ENCODE data around the gene MLPH. TPM values are rescaled to one million over a fixed set of nuclear protein-coding genes. Genes with fewer than 3 reads are reported as not detected.
A peak's percentile ranks its signal among the peaks of the same experiment; 100 is the strongest.

The MLPH gene
- total and polyA plus RNA-seq, 9 of the 15 experiments (the other 6 are each of a cell fraction or from before 2014, with no cell fraction given): 0.22 TPM; not detected in 8

DNA sequence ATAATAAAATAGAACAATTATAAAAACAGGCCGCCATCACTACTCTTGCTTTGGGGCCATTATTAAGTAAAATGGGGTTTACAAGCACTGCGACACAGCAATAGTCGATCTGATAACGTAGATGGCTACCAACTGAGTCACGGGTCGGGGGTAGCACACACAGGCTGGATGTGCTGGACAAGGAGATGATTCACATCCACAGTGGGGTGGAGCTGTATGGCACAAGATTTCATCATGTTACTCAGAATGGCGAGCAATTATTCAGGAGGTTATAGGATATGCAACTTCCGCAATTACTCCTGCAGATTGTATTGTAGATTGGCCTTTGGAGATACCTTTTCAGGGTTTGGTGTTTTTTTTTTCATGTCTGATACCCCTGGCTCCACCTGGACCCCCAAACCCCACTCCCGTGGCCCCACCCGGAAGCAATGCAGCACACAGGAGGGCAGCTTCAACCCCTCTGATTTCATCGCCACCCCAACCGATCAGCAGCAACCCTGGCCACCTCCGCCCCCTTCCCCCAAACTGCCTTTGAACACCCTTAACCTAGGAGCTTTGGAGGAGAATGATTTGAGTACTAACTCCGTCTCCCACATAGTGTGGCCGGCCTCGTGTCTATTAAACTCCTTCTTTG is 21.4 kb upstream of the MLPH start (continued):
- TF ChIP-seq ZNF75A (CRISPR knock-in tag; IDR thresholded peaks at IDR 0.05) (no peak), CC2D1A (IDR thresholded peaks at IDR 0.05) (no peak), RCOR1 (IDR thresholded peaks at IDR 0.05; ENCODE audit: borderline replicate concordance in 1 of 2, low read depth in 2 of 2, low read length in 2 of 2) (peak in 1 of 2 experiments; percentile 70; a peak in 1 of 4 replicates), SMARCC2 (IDR thresholded peaks at IDR 0.05; ENCODE audit: low read depth) (no peak), ZNF217 (CRISPR knock-in tag; IDR thresholded peaks at IDR 0.05) (no peak), FOSL1 (tag; conservative IDR thresholded peaks at IDR 0.05) (peak; percentile 96), ZNF224 (CRISPR knock-in tag; IDR thresholded peaks at IDR 0.05) (no peak), GATA2 (CRISPR knock-in tag; IDR thresholded peaks at IDR 0.05) (no peak), NFRKB (IDR thresholded peaks at IDR 0.05; ENCODE audit: low read depth) (peak; percentile 78; the same call in 1 of the 2 replicates), NRF1 (conservative IDR thresholded peaks at IDR 0.05 in 1 of 2, IDR thresholded peaks at IDR 0.05 in 1 of 2) (no peak)
- TF ChIP-seq, protein P1, sequence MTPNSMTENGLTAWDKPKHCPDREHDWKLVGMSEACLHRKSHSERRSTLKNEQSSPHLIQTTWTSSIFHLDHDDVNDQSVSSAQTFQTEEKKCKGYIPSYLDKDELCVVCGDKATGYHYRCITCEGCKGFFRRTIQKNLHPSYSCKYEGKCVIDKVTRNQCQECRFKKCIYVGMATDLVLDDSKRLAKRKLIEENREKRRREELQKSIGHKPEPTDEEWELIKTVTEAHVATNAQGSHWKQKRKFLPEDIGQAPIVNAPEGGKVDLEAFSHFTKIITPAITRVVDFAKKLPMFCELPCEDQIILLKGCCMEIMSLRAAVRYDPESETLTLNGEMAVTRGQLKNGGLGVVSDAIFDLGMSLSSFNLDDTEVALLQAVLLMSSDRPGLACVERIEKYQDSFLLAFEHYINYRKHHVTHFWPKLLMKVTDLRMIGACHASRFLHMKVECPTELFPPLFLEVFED (CRISPR knock-in tag; conservative IDR thresholded peaks at IDR 0.05): no peak
- TF ChIP-seq, protein P2, sequence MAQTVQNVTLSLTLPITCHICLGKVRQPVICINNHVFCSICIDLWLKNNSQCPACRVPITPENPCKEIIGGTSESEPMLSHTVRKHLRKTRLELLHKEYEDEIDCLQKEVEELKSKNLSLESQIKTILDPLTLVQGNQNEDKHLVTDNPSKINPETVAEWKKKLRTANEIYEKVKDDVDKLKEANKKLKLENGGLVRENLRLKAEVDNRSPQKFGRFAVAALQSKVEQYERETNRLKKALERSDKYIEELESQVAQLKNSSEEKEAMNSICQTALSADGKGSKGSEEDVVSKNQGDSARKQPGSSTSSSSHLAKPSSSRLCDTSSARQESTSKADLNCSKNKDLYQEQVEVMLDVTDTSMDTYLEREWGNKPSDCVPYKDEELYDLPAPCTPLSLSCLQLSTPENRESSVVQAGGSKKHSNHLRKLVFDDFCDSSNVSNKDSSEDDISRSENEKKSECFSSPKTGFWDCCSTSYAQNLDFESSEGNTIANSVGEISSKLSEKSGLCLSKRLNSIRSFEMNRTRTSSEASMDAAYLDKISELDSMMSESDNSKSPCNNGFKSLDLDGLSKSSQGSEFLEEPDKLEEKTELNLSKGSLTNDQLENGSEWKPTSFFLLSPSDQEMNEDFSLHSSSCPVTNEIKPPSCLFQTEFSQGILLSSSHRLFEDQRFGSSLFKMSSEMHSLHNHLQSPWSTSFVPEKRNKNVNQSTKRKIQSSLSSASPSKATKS (CRISPR knock-in tag; IDR thresholded peaks at IDR 0.05): no peak
- TF ChIP-seq, protein P3, sequence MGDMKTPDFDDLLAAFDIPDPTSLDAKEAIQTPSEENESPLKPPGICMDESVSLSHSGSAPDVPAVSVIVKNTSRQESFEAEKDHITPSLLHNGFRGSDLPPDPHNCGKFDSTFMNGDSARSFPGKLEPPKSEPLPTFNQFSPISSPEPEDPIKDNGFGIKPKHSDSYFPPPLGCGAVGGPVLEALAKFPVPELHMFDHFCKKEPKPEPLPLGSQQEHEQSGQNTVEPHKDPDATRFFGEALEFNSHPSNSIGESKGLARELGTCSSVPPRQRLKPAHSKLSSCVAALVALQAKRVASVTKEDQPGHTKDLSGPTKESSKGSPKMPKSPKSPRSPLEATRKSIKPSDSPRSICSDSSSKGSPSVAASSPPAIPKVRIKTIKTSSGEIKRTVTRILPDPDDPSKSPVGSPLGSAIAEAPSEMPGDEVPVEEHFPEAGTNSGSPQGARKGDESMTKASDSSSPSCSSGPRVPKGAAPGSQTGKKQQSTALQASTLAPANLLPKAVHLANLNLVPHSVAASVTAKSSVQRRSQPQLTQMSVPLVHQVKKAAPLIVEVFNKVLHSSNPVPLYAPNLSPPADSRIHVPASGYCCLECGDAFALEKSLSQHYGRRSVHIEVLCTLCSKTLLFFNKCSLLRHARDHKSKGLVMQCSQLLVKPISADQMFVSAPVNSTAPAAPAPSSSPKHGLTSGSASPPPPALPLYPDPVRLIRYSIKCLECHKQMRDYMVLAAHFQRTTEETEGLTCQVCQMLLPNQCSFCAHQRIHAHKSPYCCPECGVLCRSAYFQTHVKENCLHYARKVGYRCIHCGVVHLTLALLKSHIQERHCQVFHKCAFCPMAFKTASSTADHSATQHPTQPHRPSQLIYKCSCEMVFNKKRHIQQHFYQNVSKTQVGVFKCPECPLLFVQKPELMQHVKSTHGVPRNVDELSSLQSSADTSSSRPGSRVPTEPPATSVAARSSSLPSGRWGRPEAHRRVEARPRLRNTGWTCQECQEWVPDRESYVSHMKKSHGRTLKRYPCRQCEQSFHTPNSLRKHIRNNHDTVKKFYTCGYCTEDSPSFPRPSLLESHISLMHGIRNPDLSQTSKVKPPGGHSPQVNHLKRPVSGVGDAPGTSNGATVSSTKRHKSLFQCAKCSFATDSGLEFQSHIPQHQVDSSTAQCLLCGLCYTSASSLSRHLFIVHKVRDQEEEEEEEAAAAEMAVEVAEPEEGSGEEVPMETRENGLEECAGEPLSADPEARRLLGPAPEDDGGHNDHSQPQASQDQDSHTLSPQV (IDR thresholded peaks at IDR 0.05): no peak
- TF ChIP-seq, protein P4, sequence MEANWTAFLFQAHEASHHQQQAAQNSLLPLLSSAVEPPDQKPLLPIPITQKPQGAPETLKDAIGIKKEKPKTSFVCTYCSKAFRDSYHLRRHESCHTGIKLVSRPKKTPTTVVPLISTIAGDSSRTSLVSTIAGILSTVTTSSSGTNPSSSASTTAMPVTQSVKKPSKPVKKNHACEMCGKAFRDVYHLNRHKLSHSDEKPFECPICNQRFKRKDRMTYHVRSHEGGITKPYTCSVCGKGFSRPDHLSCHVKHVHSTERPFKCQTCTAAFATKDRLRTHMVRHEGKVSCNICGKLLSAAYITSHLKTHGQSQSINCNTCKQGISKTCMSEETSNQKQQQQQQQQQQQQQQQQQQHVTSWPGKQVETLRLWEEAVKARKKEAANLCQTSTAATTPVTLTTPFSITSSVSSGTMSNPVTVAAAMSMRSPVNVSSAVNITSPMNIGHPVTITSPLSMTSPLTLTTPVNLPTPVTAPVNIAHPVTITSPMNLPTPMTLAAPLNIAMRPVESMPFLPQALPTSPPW (CRISPR knock-in tag; IDR thresholded peaks at IDR 0.05): peak; percentile 31; the same call in 1 of the 2 replicates

Data from K562 (cell line).